HepG2 (cell line): ENCODE results near the gene NOP9. TPM values are rescaled to one million over a fixed set of nuclear protein-coding genes. Genes with fewer than 3 reads are reported as not detected.
A peak's percentile ranks its signal among the peaks of the same experiment; 100 is the strongest.

ENCODE experiments used
- ATAC-seq: fragments of 200-7000 bp; cut with Tn5 transposase; 3 replicates; pipeline ENCODE4 v1.9.1; 2020; ENCODE audit warnings: mild to moderate bottlenecking, moderate library complexity
- BruUV-seq: library from RNA; stranded (reverse); fragments of 400-500 nt; replicated peaks from 2 replicates; lab custom pipeline; 2021; lab: Mats Ljungman, UMichigan
- CTCF ChIA-PET: fragments of 300-600 bp; formaldehyde crosslinking; extraction: SDS; loops from one replicate; lab custom pipeline; 2021; ENCODE audit warnings: low total read pairs, inconsistent platforms, low intra/inter-chr PET ratio; lab: Yijun Ruan, JAX
- POLR2A ChIA-PET: fragments of 350-600 bp; sonication (Branson Sonifier 250); formaldehyde crosslinking; loops from one replicate; lab custom pipeline; 2020; ENCODE audit warnings: antibody characterized with exemption, inconsistent platforms; lab: Yijun Ruan, JAX
- DNase-seq: peaks from one replicate; pipeline ENCODE4 v3.0.0-alpha.2; 2015; ENCODE audit warnings: low spot score
- FAIRE-seq: peaks from 3 replicates; lab custom pipeline; 2011; peaks lifted over from hg19 to GRCh38; lab: Jason Lieb, UNC
- H2AFZ ChIP-seq: one replicate; pipeline ENCODE4 v1.6.1; 2011; ENCODE audit warnings: low read length, inconsistent platforms
- H3K27ac ChIP-seq: fragments of 300-600 bp; 3 replicates; pipeline ENCODE4 v1.8.0; 2011; ENCODE audit warnings: mixed run types, mild to moderate bottlenecking, mixed read lengths, low read length, inconsistent platforms; ENCODE audit not compliant: insufficient read depth; ENCODE audit errors: extremely low read length
- H3K27me3 ChIP-seq, 2 experiments: fragments of 200-600 bp in 1 of 2; 2 replicates in 1 of 2; 3 replicates in 1 of 2; pipeline versions ENCODE4 v1.6.0 to v1.8.0; 2011; ENCODE audit warnings: low read length in 2 of 2, mild to moderate bottlenecking in 2 of 2, moderate library complexity in 2 of 2, inconsistent platforms in 1 of 2; ENCODE audit not compliant: insufficient read depth in 2 of 2, control insufficient read depth in 1 of 2
- H3K36me3 ChIP-seq, 2 experiments: fragments of 200-600 bp in 1 of 2; replicated peaks in 1 of 2; 2 replicates in 1 of 2; 3 replicates in 1 of 2; pipeline versions ENCODE4 v1.5.1 to v1.8.0; 2011; ENCODE audit warnings: low read length in 2 of 2, inconsistent platforms in 1 of 2; ENCODE audit not compliant: insufficient read depth in 2 of 2, control insufficient read depth in 1 of 2
- H3K4me1 ChIP-seq: 2 replicates; pipeline ENCODE4 v1.5.1; 2012; ENCODE audit warnings: low read length, inconsistent platforms; ENCODE audit not compliant: insufficient read depth
- H3K4me2 ChIP-seq: 2 replicates; pipeline ENCODE4 v1.6.0; 2011; ENCODE audit warnings: low read depth, low read length, inconsistent platforms
- H3K4me3 ChIP-seq, 3 experiments: fragments of 200-600 bp in 1 of 3; sonication (generic), shearing (Covaris generic) in 1 of 3; replicated peaks in 1 of 3; 2 replicates each; pipeline ENCODE4 v1.5.1; 2011 to 2016; ENCODE audit warnings: low read length in 3 of 3, inconsistent platforms in 2 of 3, low read depth in 2 of 3, mild to moderate bottlenecking in 2 of 3, control low read depth in 1 of 3, mixed read lengths in 1 of 3; ENCODE audit not compliant: insufficient read depth in 1 of 3
- H3K79me2 ChIP-seq: one replicate; pipeline ENCODE4 v1.6.1; 2011; ENCODE audit warnings: low read length, inconsistent platforms; ENCODE audit not compliant: insufficient read depth
- H3K9ac ChIP-seq: 2 replicates; pipeline ENCODE4 v1.6.0; 2011; ENCODE audit warnings: mild to moderate bottlenecking, low read depth, low read length, inconsistent platforms; ENCODE audit not compliant: insufficient read depth
- H3K9me3 ChIP-seq: 2 replicates; pipeline ENCODE4 v1.5.1; 2012; ENCODE audit warnings: mild to moderate bottlenecking, low read length
- H4K20me1 ChIP-seq: 2 replicates; pipeline ENCODE4 v1.6.0; 2011; ENCODE audit warnings: inconsistent platforms, mild to moderate bottlenecking, low read length, moderate library complexity; ENCODE audit not compliant: insufficient read depth
- DBP ChIP-seq: sonication (generic); formaldehyde crosslinking; IDR thresholded peaks from 2 replicates; pipeline ENCODE4 v1.4.0; 2020; ENCODE audit warnings: missing genetic modification reagents; ENCODE audit errors: not compliant biosample characterization
- EP300 ChIP-seq, 3 experiments: sonication (generic) in 1 of 3; formaldehyde crosslinking in 1 of 3; IDR thresholded peaks; 2 replicates each; pipeline versions ENCODE4 v1.5.1 to v1.6.1; 2011 to 2020; ENCODE audit warnings: low read depth in 2 of 3, low read length in 2 of 3, borderline replicate concordance in 1 of 3, improper control_type of control experiment in 1 of 3, mild to moderate bottlenecking in 1 of 3, missing genetic modification reagents in 1 of 3, moderate library complexity in 1 of 3
- KDM6A ChIP-seq: IDR thresholded peaks from 2 replicates; pipeline ENCODE4 v1.6.1; 2016; ENCODE audit warnings: low read depth
- KMT2A ChIP-seq: sonication (generic); formaldehyde crosslinking; IDR thresholded peaks from 2 replicates; pipeline ENCODE4 v1.4.0; 2020; ENCODE audit warnings: missing genetic modification reagents
- RFX1 ChIP-seq: fragments of 450-650 bp; IDR thresholded peaks from 2 replicates; pipeline ENCODE4 v1.6.1; 2017
- ZNF318 ChIP-seq: sonication (generic); formaldehyde crosslinking; IDR thresholded peaks from 2 replicates; pipeline ENCODE4 v1.4.0; 2020; ENCODE audit warnings: mild to moderate bottlenecking, missing genetic modification reagents
- ZNF34 ChIP-seq: sonication (generic); formaldehyde crosslinking; IDR thresholded peaks from 2 replicates; pipeline ENCODE4 v1.4.0; 2020; ENCODE audit warnings: mild to moderate bottlenecking, missing genetic modification reagents, borderline replicate concordance
- ZNF451 ChIP-seq: sonication (generic); formaldehyde crosslinking; IDR thresholded peaks from 2 replicates; pipeline ENCODE4 v1.5.0; 2020; ENCODE audit warnings: mild to moderate bottlenecking, missing genetic modification reagents
- ZNF510 ChIP-seq: sonication (generic); formaldehyde crosslinking; IDR thresholded peaks from 2 replicates; pipeline ENCODE4 v1.4.0; 2020; ENCODE audit warnings: low read depth, mild to moderate bottlenecking, missing genetic modification reagents
- ZNF569 ChIP-seq: sonication (generic); formaldehyde crosslinking; IDR thresholded peaks from 2 replicates; pipeline ENCODE4 v1.5.0; 2020; ENCODE audit warnings: mild to moderate bottlenecking, missing genetic modification reagents, moderate library complexity, borderline replicate concordance
- ZNF772 ChIP-seq: sonication (generic); formaldehyde crosslinking; IDR thresholded peaks from 2 replicates; pipeline ENCODE4 v1.5.0; 2020; ENCODE audit warnings: mild to moderate bottlenecking, missing genetic modification reagents
- WGBS: methylation state at CpG from one replicate; pipeline ENCODE4 v1.1.6; 2017; ENCODE audit warnings: low lambda C conversion rate; 5-methylcytosine and 5-hydroxymethylcytosine counted together
- in situ Hi-C: cut with HindIII; loops from 2 replicates; pipeline ENCODE4 v1.10.0; 2017; ENCODE audit warnings: low pct_unique_long_range_greater_than_20kb; ENCODE audit not compliant: extremely low pct_ligation_motif_present
- intact Hi-C: fragments of 100-400 bp; cut with micrococcal nuclease; formaldehyde crosslinking; loops from one replicate; pipeline ENCODE4 v1.10.0; 2022; ENCODE audit not compliant: unreplicated experiment
- polyA plus RNA-seq, 8 experiments: library from polyadenylated mRNA; depleted of rRNA in 3 of 8; stranded (reverse) in 7 of 8; unstranded in 1 of 8; fragments of >200 nt; fragmentation: Illumina TruSeq in 4 of 8; extraction: Trizol in 4 of 8; gene quantifications; 2 replicates each; pipeline versions ENCODE4 v1.2.1 to v1.2.3, GENCODE V29; 2011 to 2016; ENCODE audit warnings: low read depth in 4 of 8, missing spikeins in 1 of 8, mixed read lengths in 1 of 8; ENCODE audit not compliant: insufficient read depth in 1 of 8
- total RNA-seq, 5 experiments: library from RNA; depleted of rRNA; stranded (reverse); fragments of >200 nt; fragmentation: Illumina TruSeq; extraction: Trizol; gene quantifications; 2 replicates each; pipeline ENCODE4 v1.2.3, GENCODE V29; 2016; ENCODE audit warnings: low read depth in 1 of 5

NOP9 gene
- total and polyA plus RNA-seq, 2 of the 13 experiments (the other 11 are each of a cell fraction or from before 2014, with no cell fraction given) = 24.5 to 61.6 TPM

- peak; percentile 78; the same call in 1 of the 2 replicates for TF ChIP-seq ZNF318 (CRISPR knock-in tag)
- TF ChIP-seq ZNF451 = peak; percentile 14; the same call in 1 of the 2 replicates
- TF ChIP-seq, all 625 proteins: peak for 10
Measured at GRCh38 chr14:24255438-24255837, 44.2 kb upstream of the NOP9 start (continued).

GRCh38 chr14:24255931-24256711 lies 43.5 kb upstream of the NOP9 start:
- H3K4me1 ChIP-seq = peaks cover 52% of the 10 kb centered on the region
- H3K36me3 ChIP-seq = peaks cover 0 to 1% of the 10 kb centered on the region in 2 experiments; a peak in 1 of 5 replicates
- no TSS peak for BruUV-seq
- H3K79me2 ChIP-seq = no peaks in the 10 kb centered on the region
- FAIRE-seq (peak; percentile 49), ATAC-seq (peak; percentile 46), DNase-seq (peak; percentile 39)
- H3K9ac ChIP-seq = no peak overlapping the region
- ChIA-PET CTCF (no interaction called here), POLR2A (interaction anchor here (1.1 to 13.2 kb wide), 7 partner anchors 9 to 52 kb away, joined by 3 to 254 read pairs (median 4); partner anchors contain the start of genes CIDEB, DHRS1, MDP1 and NOP9)
- peak overlapping the region; percentile 13 for H3K4me2 ChIP-seq
- no peak overlapping the region; a peak in 1 of 6 replicates for H3K4me3 ChIP-seq
- peak overlapping the region; percentile 28 for H3K27ac ChIP-seq
- no peaks in the 10 kb centered on the region for H3K9me3 ChIP-seq
- no peak overlapping the region for H2AFZ ChIP-seq
- in situ Hi-C loops = no loop called here
- intact Hi-C loops = no loop called here
- no peaks in the 10 kb centered on the region for H4K20me1 ChIP-seq
- no peaks in the 10 kb centered on the region for H3K27me3 ChIP-seq
- WGBS = 68% methylated on average over 11 of the region's 12 CpGs
- TF ChIP-seq ZNF569 (CRISPR knock-in tag) (no peak), RFX1 (no peak), KMT2A (CRISPR knock-in tag) (no peak), ZNF772 (CRISPR knock-in tag) (peak; percentile 55; the same call in 1 of the 2 replicates), KDM6A (CRISPR knock-in tag) (0 out of 2 replicates have a peak, but pooled peaks have one; percentile 53), DBP (CRISPR knock-in tag) (no peak), EP300 (IDR thresholded peaks at IDR 0.05; ENCODE audit: low read depth in 2 of 2, low read length in 2 of 2) (peak in 1 of 2 experiments; percentile 46; a peak in 1 of 4 replicates), EP300 (CRISPR knock-in tag; IDR thresholded peaks at IDR 0.05; ENCODE audit: borderline replicate concordance) (no peak), ZNF34 (CRISPR knock-in tag) (no peak), ZNF510 (no peak)
